GM12891 (cell line): ENCODE results near the gene MCM7.
A peak's percentile ranks its signal among the peaks of the same experiment; 100 is the strongest.

Experiments
- POLR2A ChIP-seq: IDR thresholded peaks from 2 replicates; pipeline ENCODE4 v1.6.1; 2011; ENCODE audit warnings: low read depth, low read length, control low read depth
- POLR2AphosphoS5 ChIP-seq: IDR thresholded peaks from 2 replicates; pipeline ENCODE4 v1.6.1; 2011; ENCODE audit warnings: low read depth, low read length, control low read depth
- SPI1 ChIP-seq: IDR thresholded peaks from 2 replicates; pipeline ENCODE4 v1.6.1; 2011; ENCODE audit warnings: low read depth, low read length, control low read depth

DNA sequence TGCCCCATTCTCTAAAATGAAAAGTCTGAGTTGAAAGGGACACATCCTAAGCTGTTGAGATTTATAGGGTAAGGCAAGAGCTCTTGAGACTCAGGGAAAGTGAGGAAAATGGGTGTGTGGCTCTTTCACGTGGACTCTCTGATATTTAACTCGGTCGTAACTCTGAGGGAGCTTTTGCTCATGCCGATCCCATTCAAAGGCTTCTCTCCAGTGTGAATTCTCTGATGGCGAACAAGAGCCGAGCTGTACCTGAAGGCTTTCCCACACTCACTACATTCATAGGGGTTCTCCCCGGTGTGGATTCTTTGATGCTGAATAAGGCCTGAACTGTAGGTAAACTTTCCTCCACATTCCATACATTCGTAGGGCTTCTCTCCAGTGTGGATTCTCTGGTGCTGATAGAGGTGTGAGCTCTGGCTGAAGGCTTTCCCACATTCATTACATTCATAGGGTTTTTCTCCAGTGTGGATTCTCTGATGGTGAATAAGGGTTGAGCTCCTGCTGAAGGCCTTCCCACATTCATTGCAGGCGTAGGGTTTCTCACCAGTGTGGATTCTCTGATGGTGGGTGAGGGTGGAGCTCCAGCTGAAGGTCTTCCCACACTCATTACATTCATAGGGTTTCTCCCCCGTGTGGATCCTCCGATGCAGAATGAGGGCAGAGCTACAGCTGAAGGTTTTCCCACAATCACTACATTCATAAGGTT lies 30.0 kb downstream of the MCM7 start:
- TF ChIP-seq POLR2A, result no peak
- TF ChIP-seq POLR2AphosphoS5, result peak; percentile 65
- TF ChIP-seq SPI1, result no peak
